SK-N-SH treated with all-trans-retinoic acid at 6 μM for 48 hours (cell line): ENCODE results near the gene SLC22A17.

Experiments
- OSR1 ChIP-seq: fragments of 250-450 bp; sonication (Bioruptor Pico); IDR thresholded peaks from 2 replicates; pipeline ENCODE4 v1.8.0; 2022; ENCODE audit warnings: moderate library complexity, mild to moderate bottlenecking, inconsistent platforms
- TF ChIP-seq, protein P1 (sequence below): fragments of 250-450 bp; sonication (Bioruptor Pico); IDR thresholded peaks from 2 replicates; pipeline ENCODE4 v1.8.0; 2021; ENCODE audit warnings: low read depth, mild to moderate bottlenecking, moderate library complexity, borderline replicate concordance

- TF ChIP-seq, protein P1, sequence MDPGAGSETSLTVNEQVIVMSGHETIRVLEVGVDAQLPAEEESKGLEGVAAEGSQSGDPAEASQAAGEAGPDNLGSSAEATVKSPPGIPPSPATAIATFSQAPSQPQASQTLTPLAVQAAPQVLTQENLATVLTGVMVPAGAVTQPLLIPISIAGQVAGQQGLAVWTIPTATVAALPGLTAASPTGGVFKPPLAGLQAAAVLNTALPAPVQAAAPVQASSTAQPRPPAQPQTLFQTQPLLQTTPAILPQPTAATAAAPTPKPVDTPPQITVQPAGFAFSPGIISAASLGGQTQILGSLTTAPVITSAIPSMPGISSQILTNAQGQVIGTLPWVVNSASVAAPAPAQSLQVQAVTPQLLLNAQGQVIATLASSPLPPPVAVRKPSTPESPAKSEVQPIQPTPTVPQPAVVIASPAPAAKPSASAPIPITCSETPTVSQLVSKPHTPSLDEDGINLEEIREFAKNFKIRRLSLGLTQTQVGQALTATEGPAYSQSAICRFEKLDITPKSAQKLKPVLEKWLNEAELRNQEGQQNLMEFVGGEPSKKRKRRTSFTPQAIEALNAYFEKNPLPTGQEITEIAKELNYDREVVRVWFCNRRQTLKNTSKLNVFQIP (CRISPR knock-in tag) = no peak
- TF ChIP-seq OSR1 (CRISPR knock-in tag) = no peak
Measured at GRCh38 chr14:23357261-23357660, 4.6 kb upstream of the SLC22A17 start.
